ENCODE results near the gene MYZAP. TPM values are rescaled to one million over a fixed set of nuclear protein-coding genes. Genes with fewer than 3 reads are reported as not detected.

The MYZAP gene
- total and polyA plus RNA-seq, 4 donors = 0.50 to 1.8 (median 0.99) TPM

GRCh38 chr15:57734860-57735259 lies 143.2 kb downstream of the MYZAP start:
- Histone ChIP-seq H3K4me3 (ENCODE audit: low read depth in 1 of 3, low read length in 3 of 3) (no peak overlapping the region), H3K27ac (ENCODE audit: low read depth in 1 of 2, low read length in 2 of 2) (no peak overlapping the region), H3K36me3 (ENCODE audit: control insufficient read depth in 4 of 4, insufficient read depth in 3 of 4, low read depth in 1 of 4, low read length in 3 of 4) (no peaks in the 10 kb centered on the region), H3K4me1 (ENCODE audit: control insufficient read depth in 4 of 4, insufficient read depth in 4 of 4, low read length in 3 of 4) (peaks cover 0 to 3% (median 0%) of the 10 kb centered on the region in 4 donors), H3K9ac (ENCODE audit: low read depth in 1 of 2, low read length in 2 of 2) (no peak overlapping the region), H3K9me3 (ENCODE audit: control insufficient read depth in 4 of 4, low read length in 3 of 4) (no peaks in the 10 kb centered on the region), H3K27me3 (ENCODE audit: control insufficient read depth in 4 of 4, insufficient read depth in 4 of 4, low read length in 3 of 4) (no peaks in the 10 kb centered on the region)
- no peak for DNase-seq (ENCODE audit: low spot score)
- 36% methylated on average over 2 of the region's 2 CpGs for WGBS
- TF ChIP-seq JUND (IDR thresholded peaks at IDR 0.05) (no peak), FOXA1 (IDR thresholded peaks at IDR 0.05) (no peak), RXRA (IDR thresholded peaks at IDR 0.05) (no peak), GABPA (IDR thresholded peaks at IDR 0.05 in 1 of 2, conservative IDR thresholded peaks at IDR 0.05 in 1 of 2) (no peak), SP1 (IDR thresholded peaks at IDR 0.05) (no peak), FOXA2 (IDR thresholded peaks at IDR 0.05) (no peak), ZBTB33 (IDR thresholded peaks at IDR 0.05) (no peak), HNF4G (IDR thresholded peaks at IDR 0.05) (no peak), REST (IDR thresholded peaks at IDR 0.05) (no peak), HNF4A (conservative IDR thresholded peaks at IDR 0.05) (no peak), TAF1 (conservative IDR thresholded peaks at IDR 0.05) (no peak), CTCF (IDR thresholded peaks at IDR 0.05; ENCODE audit: low read depth, low read length, missing input control) (no peak), RAD21 (IDR thresholded peaks at IDR 0.05) (no peak), ATF3 (IDR thresholded peaks at IDR 0.05) (no peak), YY1 (IDR thresholded peaks at IDR 0.05) (no peak), EGR1 (IDR thresholded peaks at IDR 0.05; ENCODE audit: low read depth in 2 of 2) (no peak)

Other genes starting within 250 kb of the MYZAP start
- gene CGNL1, start 215.4 kb upstream of the MYZAP start, total RNA-seq = 10 to 100 TPM; 19.3 to 31.9 TPM
- 10 to 100 TPM; 12.0 to 12.9 TPM for gene CGNL1, start 215.4 kb upstream of the MYZAP start, polyA plus RNA-seq
- gene POLR2M, start 114.8 kb downstream of the MYZAP start, total RNA-seq = 100 to 1,000 TPM in 1 of 2 donors, 10 to 100 TPM in 1; 32.2 to 230 TPM
- gene POLR2M, start 114.8 kb downstream of the MYZAP start, polyA plus RNA-seq = 10 to 100 TPM in 1 of 2 donors, 1 to 10 TPM in 1; 7.8 to 54.9 TPM

All from liver (tissue), 9 donors.